ENCODE measurements around the gene EFCAB8.

EFCAB8 gene

GRCh38 chr20:32991383-32991782 is 132.7 kb downstream of the EFCAB8 start:
- no peak for DNase-seq

DNA sequence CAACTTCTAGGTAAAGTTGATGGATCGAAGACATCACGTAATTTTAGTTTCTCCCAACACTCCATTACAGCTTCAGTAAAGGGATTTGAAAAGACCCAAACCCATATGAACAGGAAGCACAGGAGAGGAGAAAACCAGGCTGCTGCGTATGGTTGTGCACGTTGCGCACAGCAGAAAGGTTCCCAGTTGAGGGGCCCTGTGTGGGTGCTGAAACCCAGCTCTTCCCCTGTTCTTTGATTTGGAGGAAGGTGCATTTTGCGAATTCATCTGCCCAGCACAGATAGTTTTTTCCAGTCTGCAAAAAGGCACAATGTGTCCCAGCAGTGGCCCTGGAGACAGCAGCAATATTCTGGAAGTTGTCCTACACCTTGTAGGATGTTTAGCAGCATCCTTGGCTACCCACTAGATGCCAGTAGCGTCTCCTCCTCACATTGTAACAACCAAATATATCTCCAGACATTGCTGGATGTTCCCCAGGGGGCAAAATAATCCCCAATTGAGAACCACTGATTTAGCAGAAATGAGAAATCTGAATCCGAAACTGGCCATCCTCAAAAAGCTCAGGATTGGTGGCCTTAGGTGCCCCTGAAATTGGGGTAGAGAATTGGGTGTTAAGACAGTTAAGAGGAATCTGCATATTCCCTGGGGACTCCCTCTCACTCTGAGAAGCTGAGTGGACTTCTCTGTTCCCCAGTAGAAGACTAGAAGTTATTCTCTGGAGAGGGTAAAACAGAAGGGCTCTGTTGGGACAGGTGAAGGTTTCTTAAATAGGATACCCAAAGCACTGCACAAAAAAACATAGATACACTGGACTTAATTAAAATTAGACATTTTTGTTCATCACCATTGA is 133.3 kb downstream of the EFCAB8 start:
- DNase-seq = no peak

- DNase-seq = no peak
These were observed 134.8 kb downstream of the EFCAB8 start for GRCh38 chr20:32993496-32994050.

DNA sequence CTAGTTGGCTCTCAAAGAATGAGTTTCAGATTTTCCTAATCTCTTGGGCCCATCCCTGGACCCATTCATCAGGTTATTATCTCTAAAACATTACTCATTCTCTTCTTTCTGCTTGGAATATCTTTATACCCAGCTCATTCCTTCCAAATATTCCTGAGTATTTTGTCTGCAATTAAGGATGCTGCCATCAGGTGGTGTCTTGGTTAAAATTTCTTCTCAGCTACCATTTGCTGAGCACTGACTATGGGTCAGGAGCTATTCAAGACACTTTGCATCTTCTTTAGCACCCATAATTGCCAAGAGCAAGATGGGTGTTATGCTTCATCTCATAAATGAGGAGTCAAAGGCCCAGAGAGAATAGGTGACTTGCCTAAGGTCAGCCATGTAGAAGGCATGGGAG is 137.1 kb downstream of the EFCAB8 start:
- DNase-seq = no peak

DNA sequence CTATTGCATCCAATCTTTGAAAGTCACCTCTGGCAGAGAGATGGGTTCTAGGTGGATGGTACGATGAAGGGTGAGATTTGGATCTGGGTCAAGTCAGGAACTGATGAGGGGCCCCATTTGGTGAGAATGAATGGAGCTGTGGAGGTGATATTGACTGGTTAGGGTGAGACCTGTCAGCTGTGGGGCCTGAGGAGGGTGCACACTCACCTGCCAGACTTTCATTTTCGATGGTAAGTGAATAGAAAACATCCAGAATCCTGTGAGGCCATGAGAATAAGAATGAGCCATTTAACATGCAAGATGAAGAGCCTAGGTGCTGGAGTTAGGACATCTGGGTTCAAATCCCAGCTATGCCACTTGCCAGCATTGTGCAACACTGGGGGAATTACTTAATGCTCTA is 138.7 kb downstream of the EFCAB8 start:
- no peak for DNase-seq

- DNase-seq = no peak
These were observed 141.0 kb downstream of the EFCAB8 start for GRCh38 chr20:32999603-33000250.

DNA sequence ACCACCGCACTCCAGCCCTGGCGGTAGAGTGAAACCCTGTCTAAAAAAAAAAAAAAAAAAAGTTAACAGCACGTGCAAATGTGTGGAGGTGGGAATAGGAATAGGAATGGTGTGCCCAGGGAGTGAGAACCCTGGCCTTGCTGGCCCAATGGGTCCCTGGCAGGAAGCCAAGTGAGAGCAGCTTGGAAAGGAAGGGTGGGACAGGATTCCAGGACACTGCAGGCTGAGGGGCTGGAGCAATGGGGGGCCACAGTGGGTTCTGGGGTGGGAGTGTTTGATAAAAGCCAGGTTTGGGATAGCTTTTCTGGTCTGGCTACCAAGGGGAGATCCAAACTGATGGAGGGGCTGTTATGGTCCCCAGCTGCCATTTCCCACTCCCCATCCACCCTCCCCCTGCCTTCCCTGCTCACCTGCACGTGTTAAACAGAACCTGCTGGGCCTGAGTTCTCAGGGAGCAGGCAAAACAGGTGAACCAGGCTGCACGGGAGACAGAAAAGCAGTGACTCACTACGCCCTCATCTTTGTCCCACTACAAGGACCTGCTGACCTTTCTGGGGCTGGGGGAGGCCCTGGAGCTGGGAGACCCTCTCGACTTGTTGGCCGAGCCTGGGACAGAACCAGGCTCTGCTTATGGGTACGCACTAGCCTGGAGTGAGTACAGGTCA is 142.2 kb downstream of the EFCAB8 start:
- no peak for DNase-seq

GRCh38 chr20:33002087-33002808 is 143.5 kb downstream of the EFCAB8 start:
- no peak for DNase-seq

DNA sequence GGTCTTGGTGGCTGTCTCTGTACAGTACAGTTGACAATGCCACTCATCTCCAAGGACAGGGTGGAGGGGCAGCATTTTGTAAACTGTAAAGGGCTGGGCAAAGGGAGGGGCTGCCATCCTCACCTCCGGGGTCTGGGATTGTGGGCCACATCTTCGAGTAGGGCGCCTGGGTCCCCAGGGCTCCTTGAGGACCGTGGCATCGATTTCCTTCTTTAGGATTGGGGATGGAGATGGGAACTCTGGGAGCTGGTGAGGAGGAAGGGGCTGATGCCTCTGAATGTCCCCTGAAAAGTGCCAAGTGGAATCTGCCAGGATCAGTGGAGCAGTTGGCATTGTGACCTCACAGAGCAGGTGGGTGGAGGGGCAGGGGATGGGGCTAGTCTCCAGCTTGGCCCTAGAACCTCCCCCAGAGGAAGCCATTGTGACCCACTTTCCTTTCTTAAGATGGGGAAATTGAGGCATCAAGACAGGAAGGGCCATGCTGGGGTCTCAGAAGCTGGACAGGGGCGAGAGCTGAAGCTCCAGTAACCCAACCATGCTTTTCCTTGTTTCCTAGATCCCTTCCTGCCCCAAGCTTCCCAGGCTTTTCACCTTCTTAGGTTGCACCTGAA is 145.5 kb downstream of the EFCAB8 start, which contains the start of gene SUN5:
SUN5 (minus strand) TSS at position 293 of the 611 bp plus-strand sequence; CDS start at position 200, 93 bp downstream.
- DNase-seq = no peak

DNA sequence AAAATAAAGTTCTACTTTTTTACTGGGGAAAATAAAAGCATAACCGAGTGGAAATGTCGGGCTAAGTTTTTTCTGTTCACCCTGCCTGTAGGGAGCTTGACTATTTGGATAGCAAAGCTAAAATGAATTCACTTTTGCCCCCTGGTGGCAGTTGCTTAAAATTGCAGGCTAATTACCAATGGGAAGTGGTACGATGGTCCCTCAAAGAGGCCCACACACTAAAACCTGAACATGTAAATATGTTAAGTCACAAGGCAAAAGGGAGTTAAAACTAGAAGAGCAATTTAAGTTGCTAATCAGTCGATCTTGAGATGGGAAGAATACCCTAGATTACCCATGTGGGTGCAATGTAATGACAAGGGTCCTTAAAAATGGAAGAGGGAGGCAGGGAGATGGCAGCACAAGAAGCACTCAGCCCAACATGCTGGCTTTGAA is 146.4 kb downstream of the EFCAB8 start:
- DNase-seq = no peak

GRCh38 chr20:33005908-33006775 is 147.4 kb downstream of the EFCAB8 start:
- DNase-seq = no peak

DNA sequence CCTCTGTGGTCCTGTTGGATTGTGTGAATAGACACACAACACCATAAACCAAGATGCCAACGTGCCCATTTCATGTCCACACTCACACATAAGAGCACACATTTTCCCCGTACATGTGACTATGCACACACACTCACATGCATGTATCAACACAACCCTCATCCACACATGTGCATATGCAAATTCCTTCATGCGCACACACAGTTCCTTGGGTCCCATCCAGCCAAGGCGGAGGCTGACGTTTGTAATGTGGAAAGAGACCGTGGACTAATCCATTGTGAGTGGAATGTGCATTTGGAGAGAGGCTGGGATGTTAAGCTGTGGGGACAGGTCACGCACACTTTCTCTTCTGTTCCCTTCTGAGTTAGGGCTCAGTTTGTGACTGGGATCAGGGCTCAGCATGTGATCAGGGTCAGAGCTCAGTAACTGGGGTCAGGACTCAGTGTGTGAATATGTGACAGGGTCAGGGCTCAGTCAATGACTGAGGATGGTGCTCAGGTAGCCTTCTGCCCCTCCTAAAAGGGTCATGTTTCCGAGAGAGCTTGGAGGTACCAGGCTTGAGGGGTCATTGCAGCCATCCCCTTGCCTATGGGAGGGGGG is 148.2 kb downstream of the EFCAB8 start:
- DNase-seq = no peak

GRCh38 chr20:33007376-33008335 is 148.9 kb downstream of the EFCAB8 start, which contains the start of gene BPIFB2:
Gene BPIFB2, plus strand, starts transcription at chr20:33007704. Its CDS starts 871 bp downstream, at chr20:33008575.
- no peak for DNase-seq

- DNase-seq = no peak
These were observed 149.9 kb downstream of the EFCAB8 start for GRCh38 chr20:33008336-33009213.

DNA sequence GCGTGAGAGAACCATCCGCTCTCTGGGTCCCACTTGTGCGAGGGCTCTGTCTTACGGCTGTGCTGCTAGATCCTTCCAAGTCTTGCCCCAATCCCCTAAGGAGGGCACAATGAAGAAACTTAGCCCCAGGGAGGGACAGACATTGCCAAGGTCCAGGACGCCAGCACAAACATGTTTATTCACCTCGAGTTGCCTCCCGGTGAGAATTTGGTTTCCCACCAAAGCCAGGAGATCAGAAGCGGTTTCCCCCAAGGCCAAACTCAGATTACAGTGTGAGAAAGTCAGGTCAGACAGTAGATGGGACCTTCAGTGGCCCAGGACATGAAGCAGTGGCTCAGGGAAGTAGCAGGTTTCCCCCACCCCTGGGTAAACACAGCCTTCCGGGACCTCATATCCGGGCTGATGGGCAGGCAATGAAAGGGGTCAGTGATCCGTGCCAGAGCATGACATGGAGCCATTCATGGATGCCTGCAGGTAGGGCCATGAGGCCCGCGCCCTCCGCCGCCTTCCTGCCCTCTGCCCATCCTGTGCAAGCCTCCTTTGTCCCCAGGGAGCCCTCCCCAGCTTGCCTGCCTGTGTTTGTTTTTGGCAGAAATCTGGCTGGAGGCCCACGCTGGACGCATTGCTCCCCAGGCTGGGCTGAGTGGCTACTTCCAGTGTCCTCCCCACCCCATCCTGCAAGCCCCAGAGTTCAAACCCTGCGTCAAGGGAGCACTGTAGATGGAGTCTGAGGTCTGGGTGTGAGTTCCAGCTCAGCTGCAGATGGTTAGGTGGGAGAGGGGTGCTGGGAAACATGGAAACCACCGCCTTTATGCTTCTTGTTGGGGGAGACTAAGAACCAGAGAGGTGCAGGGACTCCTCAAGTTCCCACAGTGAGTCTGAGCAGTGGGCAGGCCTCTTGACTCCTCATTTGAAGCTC is 150.8 kb downstream of the EFCAB8 start:
- DNase-seq = peak; percentile 80

DNA sequence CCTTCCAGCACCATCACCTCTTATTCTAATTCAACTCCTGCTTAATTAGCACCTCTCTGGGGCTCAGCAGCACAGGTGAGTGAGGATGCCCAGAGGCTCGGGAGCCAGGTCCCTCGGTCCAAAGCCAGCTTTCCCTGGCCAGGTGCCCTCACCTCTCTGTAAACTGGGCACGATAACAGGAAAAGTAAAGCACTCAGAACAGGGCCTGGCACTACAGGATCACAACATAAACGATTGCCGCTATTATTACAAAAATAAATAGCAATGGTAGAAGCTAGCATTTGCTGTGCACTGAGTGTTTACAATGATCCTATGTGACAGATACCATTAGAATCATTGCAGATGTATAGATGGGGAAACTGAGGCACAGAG is 151.4 kb downstream of the EFCAB8 start:
- no peak for DNase-seq

All from DMS153 (cell line).